ENCODE results near the gene PADI6. TPM values are rescaled to one million over a fixed set of nuclear protein-coding genes. Genes with fewer than 3 reads are reported as not detected.

The PADI6 gene
- total RNA-seq, 1 donor from 2014 or later = not detected

- Histone ChIP-seq H3K27me3 (no peaks in the 10 kb centered on the region), H3K4me3 (no peak overlapping the region), H3K36me3 (peaks cover 29 to 46% of the 10 kb centered on the region in 2 donors), H3K9me3 (no peaks in the 10 kb centered on the region), H3K4me1 (no peaks in the 10 kb centered on the region), H3K27ac (no peak overlapping the region)
- intact Hi-C loops (cut with DNase I) = no loop called here
- TF ChIP-seq CTCF (IDR thresholded peaks at IDR 0.05) = no peak
- no peak for DNase-seq (ENCODE audit: low spot score in 2 of 2)
Measured at GRCh38 chr1:17429183-17429582, 57.2 kb downstream of the PADI6 start.

DNA sequence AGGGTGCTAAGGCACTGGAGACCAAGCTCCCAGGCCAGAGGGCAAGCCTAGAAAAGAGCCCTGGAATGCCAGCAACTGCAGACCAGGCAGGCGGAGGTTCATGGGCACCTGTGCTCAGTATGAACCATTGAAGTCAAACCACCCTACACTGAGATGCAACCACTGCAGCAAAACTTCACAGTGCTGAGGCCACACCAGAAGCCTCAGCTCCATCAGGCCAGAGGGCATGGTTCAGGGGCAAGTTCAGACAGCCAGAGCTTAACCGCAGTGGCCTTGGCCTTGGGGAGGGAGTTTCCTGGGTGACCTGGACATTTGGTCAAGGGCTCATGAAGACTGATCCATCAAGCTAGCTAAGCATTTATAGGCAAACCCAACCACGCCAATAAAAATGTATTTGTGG, 60.4 kb downstream of the PADI6 start:
- intact Hi-C loops (cut with DNase I) = no loop called here
- peaks cover 11 to 15% of the 10 kb centered on the region in 2 donors for H3K36me3 ChIP-seq
- no peak for TF ChIP-seq CTCF (IDR thresholded peaks at IDR 0.05)
- no peak for DNase-seq (ENCODE audit: low spot score in 2 of 2)
- H3K27me3 ChIP-seq = no peaks in the 10 kb centered on the region
- H3K4me1 ChIP-seq = peaks cover 0 to 5% of the 10 kb centered on the region in 2 donors
- no peak overlapping the region for H3K4me3 ChIP-seq
- H3K27ac ChIP-seq = no peak overlapping the region
- H3K9me3 ChIP-seq = no peaks in the 10 kb centered on the region

GRCh38 chr1:17433261-17433660, 61.3 kb downstream of the PADI6 start:
- no peak for DNase-seq (ENCODE audit: low spot score in 2 of 2)
- H3K4me3 ChIP-seq = no peak overlapping the region
- H3K4me1 ChIP-seq = peaks cover 0 to 5% of the 10 kb centered on the region in 2 donors
- no peak for TF ChIP-seq CTCF (IDR thresholded peaks at IDR 0.05)
- H3K27ac ChIP-seq = no peak overlapping the region
- H3K36me3 ChIP-seq = peaks cover 4 to 7% of the 10 kb centered on the region in 2 donors
- H3K9me3 ChIP-seq = no peaks in the 10 kb centered on the region
- intact Hi-C loops (cut with DNase I) = no loop called here
- H3K27me3 ChIP-seq = no peaks in the 10 kb centered on the region

GRCh38 chr1:17434016-17434415, 62.0 kb downstream of the PADI6 start:
- no peak for DNase-seq (ENCODE audit: low spot score in 2 of 2)
- intact Hi-C loops (cut with DNase I) = no loop called here
- H3K27me3 ChIP-seq = no peaks in the 10 kb centered on the region
- H3K36me3 ChIP-seq = peaks cover 0 to 6% of the 10 kb centered on the region in 2 donors
- no peak overlapping the region for H3K27ac ChIP-seq
- H3K9me3 ChIP-seq = no peaks in the 10 kb centered on the region
- H3K4me3 ChIP-seq = no peak overlapping the region
- no peak for TF ChIP-seq CTCF (IDR thresholded peaks at IDR 0.05)
- peaks cover 0 to 5% of the 10 kb centered on the region in 2 donors for H3K4me1 ChIP-seq

DNA sequence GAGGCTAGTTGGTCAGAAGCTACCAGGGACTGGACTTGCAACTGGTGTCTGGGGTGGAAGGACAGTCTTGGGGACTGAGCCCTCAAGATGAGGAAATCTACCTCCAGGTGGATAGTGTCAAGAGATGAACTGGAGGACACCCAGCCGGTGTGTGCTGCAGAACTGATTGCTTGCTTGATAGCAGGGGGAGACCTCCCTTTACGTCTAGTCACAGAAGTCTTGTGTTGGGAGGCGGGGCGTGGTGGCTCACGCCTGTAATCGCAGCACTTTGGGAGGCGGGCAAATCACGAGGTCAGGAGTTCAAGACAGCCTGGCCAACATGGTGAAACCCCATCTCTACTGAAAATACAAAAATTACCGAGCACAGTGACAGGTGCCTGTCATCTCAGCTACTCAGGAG, 62.6 kb downstream of the PADI6 start:
- Histone ChIP-seq H3K4me1 (peaks cover 0 to 5% of the 10 kb centered on the region in 2 donors), H3K36me3 (peaks cover 0 to 6% of the 10 kb centered on the region in 2 donors), H3K9me3 (no peaks in the 10 kb centered on the region), H3K27ac (no peak overlapping the region), H3K4me3 (no peak overlapping the region), H3K27me3 (no peaks in the 10 kb centered on the region)
- no peak for DNase-seq (ENCODE audit: low spot score in 2 of 2)
- intact Hi-C loops (cut with DNase I) = no loop called here
- TF ChIP-seq CTCF (IDR thresholded peaks at IDR 0.05) = no peak
